HEK293 (cell line): ENCODE measurements around the gene NCBP2.

Experiments
- IKZF3 ChIP-seq: fragments of 450-650 bp; IDR thresholded peaks from 2 replicates; pipeline ENCODE4 v1.5.0; 2018; ENCODE audit warnings: missing biosample characterization, mild to moderate bottlenecking, missing genetic modification characterization, moderate library complexity
- RBAK ChIP-seq: fragments of 450-650 bp; formaldehyde crosslinking; IDR thresholded peaks from 2 replicates; pipeline ENCODE4 v1.5.1; 2016; ENCODE audit warnings: missing biosample characterization, missing genetic modification characterization
- ZNF157 ChIP-seq: fragments of 450-650 bp; formaldehyde crosslinking; IDR thresholded peaks from 2 replicates; pipeline ENCODE4 v1.5.1; 2016; ENCODE audit warnings: missing biosample characterization, missing genetic modification characterization
- ZNF670 ChIP-seq: fragments of 450-650 bp; formaldehyde crosslinking; IDR thresholded peaks from 2 replicates; pipeline ENCODE4 v1.5.1; 2016; ENCODE audit warnings: missing biosample characterization, missing genetic modification characterization, low read depth
- ZNF747 ChIP-seq: fragments of 450-650 bp; formaldehyde crosslinking; IDR thresholded peaks from 2 replicates; pipeline ENCODE4 v1.5.1; 2016; ENCODE audit warnings: missing biosample characterization, missing genetic modification characterization
- ZXDB ChIP-seq: fragments of 450-650 bp; formaldehyde crosslinking; IDR thresholded peaks from 2 replicates; pipeline ENCODE4 v1.5.1; 2016; ENCODE audit warnings: missing biosample characterization, missing genetic modification characterization
- TF ChIP-seq, protein P1 (sequence below): fragments of 450-650 bp; formaldehyde crosslinking; IDR thresholded peaks from 2 replicates; pipeline ENCODE4 v1.5.1; 2016; ENCODE audit warnings: missing biosample characterization, missing genetic modification characterization
- TF ChIP-seq, protein P2 (sequence below): fragments of 450-650 bp; formaldehyde crosslinking; IDR thresholded peaks from 2 replicates; pipeline ENCODE4 v1.5.1; 2016; ENCODE audit warnings: missing biosample characterization, missing genetic modification characterization
- TF ChIP-seq, protein P3 (sequence below): fragments of 450-650 bp; formaldehyde crosslinking; IDR thresholded peaks from 2 replicates; pipeline ENCODE4 v1.5.1; 2016; ENCODE audit warnings: missing biosample characterization, missing genetic modification characterization
- TF ChIP-seq, protein P4 (sequence below): fragments of 450-650 bp; formaldehyde crosslinking; IDR thresholded peaks from 2 replicates; pipeline ENCODE4 v1.5.1; 2016; ENCODE audit warnings: missing biosample characterization, missing genetic modification characterization

DNA sequence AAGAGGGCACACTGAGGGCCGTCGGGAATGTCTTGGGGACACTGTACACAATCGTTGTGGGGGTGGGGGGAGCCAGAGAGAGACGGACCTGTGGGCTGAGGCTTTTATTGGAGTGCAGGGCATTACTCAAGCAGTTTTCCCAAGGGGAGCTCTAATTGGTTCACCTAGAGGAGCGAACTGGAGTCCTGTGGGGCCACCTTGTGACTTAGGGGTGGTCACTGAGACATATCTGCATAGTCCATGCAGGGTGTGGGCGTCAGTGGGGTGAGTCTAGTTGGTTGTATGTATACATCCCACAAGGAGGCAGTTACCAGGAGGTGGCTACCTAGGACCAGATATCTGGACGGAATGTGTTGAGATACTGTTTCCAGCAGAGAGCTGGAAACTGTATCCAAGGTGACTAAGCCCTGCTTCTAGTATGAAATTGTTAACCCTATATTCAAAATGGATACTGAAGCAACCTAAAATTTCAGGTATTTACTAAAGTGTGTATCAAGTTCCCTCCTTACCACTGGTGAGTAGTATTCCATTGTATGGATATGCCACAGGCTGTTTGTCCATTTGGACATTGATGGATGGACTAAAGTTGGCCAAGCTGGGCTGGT lies 28.9 kb upstream of the NCBP2 start:
- TF ChIP-seq RBAK (tag by site-specific recombination) (no peak), ZXDB (tag by site-specific recombination) (no peak), ZNF670 (tag by site-specific recombination) (no peak), IKZF3 (tag by site-specific recombination) (no peak), ZNF157 (tag by site-specific recombination) (no peak), ZNF747 (tag by site-specific recombination) (no peak)
- TF ChIP-seq, protein P1, sequence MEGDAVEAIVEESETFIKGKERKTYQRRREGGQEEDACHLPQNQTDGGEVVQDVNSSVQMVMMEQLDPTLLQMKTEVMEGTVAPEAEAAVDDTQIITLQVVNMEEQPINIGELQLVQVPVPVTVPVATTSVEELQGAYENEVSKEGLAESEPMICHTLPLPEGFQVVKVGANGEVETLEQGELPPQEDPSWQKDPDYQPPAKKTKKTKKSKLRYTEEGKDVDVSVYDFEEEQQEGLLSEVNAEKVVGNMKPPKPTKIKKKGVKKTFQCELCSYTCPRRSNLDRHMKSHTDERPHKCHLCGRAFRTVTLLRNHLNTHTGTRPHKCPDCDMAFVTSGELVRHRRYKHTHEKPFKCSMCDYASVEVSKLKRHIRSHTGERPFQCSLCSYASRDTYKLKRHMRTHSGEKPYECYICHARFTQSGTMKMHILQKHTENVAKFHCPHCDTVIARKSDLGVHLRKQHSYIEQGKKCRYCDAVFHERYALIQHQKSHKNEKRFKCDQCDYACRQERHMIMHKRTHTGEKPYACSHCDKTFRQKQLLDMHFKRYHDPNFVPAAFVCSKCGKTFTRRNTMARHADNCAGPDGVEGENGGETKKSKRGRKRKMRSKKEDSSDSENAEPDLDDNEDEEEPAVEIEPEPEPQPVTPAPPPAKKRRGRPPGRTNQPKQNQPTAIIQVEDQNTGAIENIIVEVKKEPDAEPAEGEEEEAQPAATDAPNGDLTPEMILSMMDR (tag by site-specific recombination): no peak
- TF ChIP-seq, protein P2, sequence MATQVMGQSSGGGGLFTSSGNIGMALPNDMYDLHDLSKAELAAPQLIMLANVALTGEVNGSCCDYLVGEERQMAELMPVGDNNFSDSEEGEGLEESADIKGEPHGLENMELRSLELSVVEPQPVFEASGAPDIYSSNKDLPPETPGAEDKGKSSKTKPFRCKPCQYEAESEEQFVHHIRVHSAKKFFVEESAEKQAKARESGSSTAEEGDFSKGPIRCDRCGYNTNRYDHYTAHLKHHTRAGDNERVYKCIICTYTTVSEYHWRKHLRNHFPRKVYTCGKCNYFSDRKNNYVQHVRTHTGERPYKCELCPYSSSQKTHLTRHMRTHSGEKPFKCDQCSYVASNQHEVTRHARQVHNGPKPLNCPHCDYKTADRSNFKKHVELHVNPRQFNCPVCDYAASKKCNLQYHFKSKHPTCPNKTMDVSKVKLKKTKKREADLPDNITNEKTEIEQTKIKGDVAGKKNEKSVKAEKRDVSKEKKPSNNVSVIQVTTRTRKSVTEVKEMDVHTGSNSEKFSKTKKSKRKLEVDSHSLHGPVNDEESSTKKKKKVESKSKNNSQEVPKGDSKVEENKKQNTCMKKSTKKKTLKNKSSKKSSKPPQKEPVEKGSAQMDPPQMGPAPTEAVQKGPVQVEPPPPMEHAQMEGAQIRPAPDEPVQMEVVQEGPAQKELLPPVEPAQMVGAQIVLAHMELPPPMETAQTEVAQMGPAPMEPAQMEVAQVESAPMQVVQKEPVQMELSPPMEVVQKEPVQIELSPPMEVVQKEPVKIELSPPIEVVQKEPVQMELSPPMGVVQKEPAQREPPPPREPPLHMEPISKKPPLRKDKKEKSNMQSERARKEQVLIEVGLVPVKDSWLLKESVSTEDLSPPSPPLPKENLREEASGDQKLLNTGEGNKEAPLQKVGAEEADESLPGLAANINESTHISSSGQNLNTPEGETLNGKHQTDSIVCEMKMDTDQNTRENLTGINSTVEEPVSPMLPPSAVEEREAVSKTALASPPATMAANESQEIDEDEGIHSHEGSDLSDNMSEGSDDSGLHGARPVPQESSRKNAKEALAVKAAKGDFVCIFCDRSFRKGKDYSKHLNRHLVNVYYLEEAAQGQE: no peak
- TF ChIP-seq, protein P3, sequence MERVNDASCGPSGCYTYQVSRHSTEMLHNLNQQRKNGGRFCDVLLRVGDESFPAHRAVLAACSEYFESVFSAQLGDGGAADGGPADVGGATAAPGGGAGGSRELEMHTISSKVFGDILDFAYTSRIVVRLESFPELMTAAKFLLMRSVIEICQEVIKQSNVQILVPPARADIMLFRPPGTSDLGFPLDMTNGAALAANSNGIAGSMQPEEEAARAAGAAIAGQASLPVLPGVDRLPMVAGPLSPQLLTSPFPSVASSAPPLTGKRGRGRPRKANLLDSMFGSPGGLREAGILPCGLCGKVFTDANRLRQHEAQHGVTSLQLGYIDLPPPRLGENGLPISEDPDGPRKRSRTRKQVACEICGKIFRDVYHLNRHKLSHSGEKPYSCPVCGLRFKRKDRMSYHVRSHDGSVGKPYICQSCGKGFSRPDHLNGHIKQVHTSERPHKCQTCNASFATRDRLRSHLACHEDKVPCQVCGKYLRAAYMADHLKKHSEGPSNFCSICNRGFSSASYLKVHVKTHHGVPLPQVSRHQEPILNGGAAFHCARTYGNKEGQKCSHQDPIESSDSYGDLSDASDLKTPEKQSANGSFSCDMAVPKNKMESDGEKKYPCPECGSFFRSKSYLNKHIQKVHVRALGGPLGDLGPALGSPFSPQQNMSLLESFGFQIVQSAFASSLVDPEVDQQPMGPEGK (tag by site-specific recombination): no peak
- TF ChIP-seq, protein P4, sequence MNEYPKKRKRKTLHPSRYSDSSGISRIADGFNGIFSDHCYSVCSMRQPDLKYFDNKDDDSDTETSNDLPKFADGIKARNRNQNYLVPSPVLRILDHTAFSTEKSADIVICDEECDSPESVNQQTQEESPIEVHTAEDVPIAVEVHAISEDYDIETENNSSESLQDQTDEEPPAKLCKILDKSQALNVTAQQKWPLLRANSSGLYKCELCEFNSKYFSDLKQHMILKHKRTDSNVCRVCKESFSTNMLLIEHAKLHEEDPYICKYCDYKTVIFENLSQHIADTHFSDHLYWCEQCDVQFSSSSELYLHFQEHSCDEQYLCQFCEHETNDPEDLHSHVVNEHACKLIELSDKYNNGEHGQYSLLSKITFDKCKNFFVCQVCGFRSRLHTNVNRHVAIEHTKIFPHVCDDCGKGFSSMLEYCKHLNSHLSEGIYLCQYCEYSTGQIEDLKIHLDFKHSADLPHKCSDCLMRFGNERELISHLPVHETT (tag by site-specific recombination): no peak
